Uterus (tissue), 2 donors: ENCODE data around the gene SLC6A9.

ENCODE experiments used
- POLR2A ChIP-seq, 2 donors: fragments of 450-650 bp; IDR thresholded peaks; one replicate each; pipeline ENCODE4 v1.6.1; 2016; ENCODE audit warnings: antibody characterized with exemption in 2 of 2, mild to moderate bottlenecking in 1 of 2, moderate library complexity in 1 of 2
- TF ChIP-seq, protein P1 (sequence below), 4 experiments: fragments of 200-600 bp in 2 of 4; fragments of 450-650 bp in 2 of 4; sonication (generic) in 2 of 4; IDR thresholded peaks; one replicate each; pipeline ENCODE4 v1.5.1; 2016 to 2019; ENCODE audit warnings: antibody characterized with exemption in 4 of 4, mild to moderate bottlenecking in 2 of 4, moderate library complexity in 1 of 4

DNA sequence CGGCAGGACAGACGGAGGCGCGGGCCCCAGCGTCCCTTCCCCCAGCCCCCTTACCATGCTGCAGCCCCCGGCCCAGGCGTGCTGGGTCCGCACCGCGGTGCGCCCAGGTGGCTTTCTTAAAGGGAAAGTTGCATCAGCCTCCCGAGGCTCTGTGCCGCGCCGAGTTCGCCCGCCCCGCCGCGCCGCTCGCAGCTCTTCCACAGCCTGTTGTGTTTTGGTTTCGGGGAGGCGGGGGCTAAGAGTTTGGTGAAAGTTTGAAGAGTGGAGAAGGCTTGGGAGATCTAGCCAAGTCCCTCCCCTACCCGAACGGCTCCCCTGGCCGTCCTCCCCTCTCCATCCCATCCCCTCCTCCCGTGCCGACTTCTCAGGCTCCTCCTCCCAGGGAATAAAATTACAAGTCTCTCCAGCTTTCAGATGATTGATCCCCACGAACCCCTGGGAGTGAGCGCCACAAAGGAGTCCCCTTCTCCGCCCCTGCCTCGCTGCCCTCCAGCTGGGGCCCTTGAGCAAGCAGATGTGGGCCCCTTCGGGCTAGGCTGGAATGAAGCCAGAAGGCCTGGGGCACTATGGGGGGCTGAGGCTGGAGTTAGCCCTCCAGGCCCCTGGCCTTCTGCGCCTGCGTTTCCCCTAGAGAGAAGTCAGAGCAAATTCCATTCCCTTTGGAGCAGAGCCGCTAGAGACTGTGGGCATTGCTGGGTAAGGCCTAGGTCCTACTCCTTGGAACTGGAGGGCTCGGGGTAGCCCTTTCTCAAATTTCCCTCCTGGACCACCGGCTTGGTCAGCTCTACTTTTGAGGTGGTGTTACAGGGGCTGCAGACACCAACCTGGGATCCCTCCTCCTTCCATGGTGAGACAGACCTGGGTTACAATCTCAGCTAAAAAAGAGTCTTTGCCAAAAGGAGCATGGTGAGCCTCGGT lies at the start of gene SLC6A9:
- TF ChIP-seq, protein P1, sequence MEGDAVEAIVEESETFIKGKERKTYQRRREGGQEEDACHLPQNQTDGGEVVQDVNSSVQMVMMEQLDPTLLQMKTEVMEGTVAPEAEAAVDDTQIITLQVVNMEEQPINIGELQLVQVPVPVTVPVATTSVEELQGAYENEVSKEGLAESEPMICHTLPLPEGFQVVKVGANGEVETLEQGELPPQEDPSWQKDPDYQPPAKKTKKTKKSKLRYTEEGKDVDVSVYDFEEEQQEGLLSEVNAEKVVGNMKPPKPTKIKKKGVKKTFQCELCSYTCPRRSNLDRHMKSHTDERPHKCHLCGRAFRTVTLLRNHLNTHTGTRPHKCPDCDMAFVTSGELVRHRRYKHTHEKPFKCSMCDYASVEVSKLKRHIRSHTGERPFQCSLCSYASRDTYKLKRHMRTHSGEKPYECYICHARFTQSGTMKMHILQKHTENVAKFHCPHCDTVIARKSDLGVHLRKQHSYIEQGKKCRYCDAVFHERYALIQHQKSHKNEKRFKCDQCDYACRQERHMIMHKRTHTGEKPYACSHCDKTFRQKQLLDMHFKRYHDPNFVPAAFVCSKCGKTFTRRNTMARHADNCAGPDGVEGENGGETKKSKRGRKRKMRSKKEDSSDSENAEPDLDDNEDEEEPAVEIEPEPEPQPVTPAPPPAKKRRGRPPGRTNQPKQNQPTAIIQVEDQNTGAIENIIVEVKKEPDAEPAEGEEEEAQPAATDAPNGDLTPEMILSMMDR (IDR thresholded peaks at IDR 0.05), result no peak
- TF ChIP-seq POLR2A (IDR thresholded peaks at IDR 0.05), result peak; percentile 14 to 34
